Naive thymus-derived CD4-positive, alpha-beta T cell (primary cell): ENCODE data around the gene LYSMD4. TPM values are rescaled to one million over a fixed set of nuclear protein-coding genes. Genes with fewer than 3 reads are reported as not detected.
"Not testable (repeated sequence)": the region's sequence is repeated elsewhere in the genome, so short reads cannot be mapped to it uniquely, and the experiment has no call there.

Experiments
- ATAC-seq: fragments of 150-1000 bp; cut with Tn5 transposase; 2 replicates; pipeline ENCODE4 v1.10.0; 2021; ENCODE audit warnings: mild to moderate bottlenecking, moderate library complexity
- CTCF ChIA-PET: fragments of 350-600 bp; sonication (Branson Sonifier 250); formaldehyde crosslinking; loops from one replicate; lab custom pipeline; 2021; ENCODE audit warnings: antibody characterized with exemption; lab: Charles Lee
- POLR2A ChIA-PET: fragments of 350-600 bp; sonication (Branson Sonifier 250); formaldehyde crosslinking; loops from one replicate; lab custom pipeline; 2021; ENCODE audit warnings: antibody characterized with exemption, inconsistent platforms; lab: Charles Lee
- DNase-seq, 9 donors: peaks; one replicate each; pipeline versions ENCODE4 v3.0.0 to v3.0.0-alpha.2; 2020 to 2022; ENCODE audit warnings: mixed read lengths in 1 of 9
- H3K27ac ChIP-seq: one replicate; pipeline ENCODE4 v1.7.0; 2013; ENCODE audit warnings: mild to moderate bottlenecking, low read depth, low read length, moderate library complexity
- H3K27me3 ChIP-seq, 2 donors: one replicate each; pipeline ENCODE4 v1.7.0; 2013; ENCODE audit warnings: low read length in 2 of 2, mild to moderate bottlenecking in 2 of 2, moderate library complexity in 2 of 2; ENCODE audit not compliant: control insufficient read depth in 2 of 2, insufficient read depth in 2 of 2
- H3K36me3 ChIP-seq, 3 experiments: 1 replicate in 2 of 3; 2 replicates in 1 of 3; pipeline ENCODE4 v1.7.0; 2013; ENCODE audit warnings: low read length in 3 of 3, mild to moderate bottlenecking in 3 of 3, moderate library complexity in 1 of 3; ENCODE audit not compliant: insufficient read depth in 3 of 3, control insufficient read depth in 2 of 3
- H3K4me1 ChIP-seq, 2 donors: one replicate each; pipeline ENCODE4 v1.7.0; 2013; ENCODE audit warnings: low read length in 2 of 2, mild to moderate bottlenecking in 2 of 2, moderate library complexity in 1 of 2; ENCODE audit not compliant: control insufficient read depth in 2 of 2, insufficient read depth in 2 of 2
- H3K4me3 ChIP-seq: 2 replicates; pipeline ENCODE4 v1.7.0; 2013; ENCODE audit warnings: mild to moderate bottlenecking, low read length
- H3K9me3 ChIP-seq, 3 experiments: 1 replicate in 2 of 3; 2 replicates in 1 of 3; pipeline ENCODE4 v1.7.0; 2013; ENCODE audit warnings: low read length in 3 of 3; ENCODE audit not compliant: control insufficient read depth in 2 of 3
- H3K27ac Mint-ChIP-seq, 9 donors: one replicate each; pipeline ENCODE4 v1.8.0; 2020 to 2022; ENCODE audit warnings: mixed read lengths in 9 of 9, mild to moderate bottlenecking in 8 of 9, moderate library complexity in 5 of 9, inconsistent platforms in 2 of 9
- H3K27me3 Mint-ChIP-seq, 5 donors: one replicate each; pipeline ENCODE4 v1.8.0; 2021 to 2022; ENCODE audit warnings: mixed read lengths in 5 of 5, mild to moderate bottlenecking in 1 of 5
- H3K36me3 Mint-ChIP-seq, 5 donors: one replicate each; pipeline ENCODE4 v1.8.0; 2020 to 2022; ENCODE audit warnings: mixed read lengths in 5 of 5, mild to moderate bottlenecking in 3 of 5, inconsistent platforms in 1 of 5
- H3K4me1 Mint-ChIP-seq, 7 donors: one replicate each; pipeline ENCODE4 v1.8.0; 2020 to 2022; ENCODE audit warnings: mixed read lengths in 7 of 7, mild to moderate bottlenecking in 3 of 7, inconsistent platforms in 1 of 7
- H3K4me3 Mint-ChIP-seq, 10 donors: one replicate each; pipeline ENCODE4 v1.8.0; 2020 to 2022; ENCODE audit warnings: mild to moderate bottlenecking in 10 of 10, mixed read lengths in 10 of 10, moderate library complexity in 6 of 10, inconsistent platforms in 2 of 10
- H3K9me3 Mint-ChIP-seq, 11 donors: one replicate each; pipeline ENCODE4 v1.8.0; 2020 to 2022; ENCODE audit warnings: mixed read lengths in 11 of 11, mild to moderate bottlenecking in 4 of 11, inconsistent platforms in 1 of 11, moderate library complexity in 1 of 11
- intact Hi-C, 2 donors: fragments of 100-400 bp; cut with micrococcal nuclease; formaldehyde crosslinking; loops; one replicate each; pipeline ENCODE4 v1.15.1; 2023
- polyA plus RNA-seq, 2 donors: library from polyadenylated mRNA; unstranded; fragments of 300-500 nt; fragmentation: Illumina TruSeq; gene quantifications; one replicate each; pipeline ENCODE4 v1.2.3, GENCODE V29; 2021
- total RNA-seq, 6 experiments: library from RNA in 5 of 6; stranded (reverse) in 5 of 6; gene quantifications; 1 replicate in 5 of 6; 2 replicates in 1 of 6; pipeline ENCODE4 v1.2.3 and lab custom pipeline; 2021 to 2026

LYSMD4 gene
- total and polyA plus RNA-seq, 7 experiments from 2014 or later, result 7.9 to 22.4 (median 14.8) TPM

DNA sequence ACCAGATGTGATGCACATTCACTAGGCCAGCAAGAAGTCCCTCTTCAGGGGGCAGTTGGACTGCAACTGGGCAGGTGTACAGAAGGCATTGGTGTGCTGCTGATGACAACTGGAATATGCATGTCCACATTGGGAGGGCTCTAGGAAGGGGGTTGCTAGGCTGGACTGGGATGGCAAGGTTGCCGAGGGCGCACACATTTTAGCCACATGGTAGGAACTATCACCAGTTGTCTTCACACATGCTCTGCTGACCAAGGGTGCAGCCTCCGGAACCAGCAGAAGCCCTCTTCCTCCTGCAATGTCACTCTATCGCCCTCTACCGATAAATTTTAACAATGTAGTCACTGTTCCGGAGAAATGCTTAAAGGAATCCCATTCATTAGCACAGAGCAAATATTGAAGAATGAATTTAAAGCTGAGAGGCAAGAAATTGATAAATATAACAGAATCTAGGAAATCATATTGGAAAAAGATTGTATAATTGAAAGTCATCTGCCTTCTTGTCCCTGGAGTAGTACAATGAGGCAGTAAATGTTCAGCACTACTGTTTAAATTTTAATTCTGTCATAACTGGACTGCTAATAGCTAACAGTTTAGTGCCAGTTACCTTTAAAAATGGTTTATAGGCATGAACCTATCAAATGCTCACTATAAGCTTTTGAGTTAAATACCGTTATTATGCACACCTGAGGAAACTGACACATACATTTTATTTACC lies 22.6 kb upstream of the LYSMD4 start:
- Histone ChIP-seq H3K4me3 (no peak overlapping the region), H3K4me1 (no peaks in the 10 kb centered on the region), H3K9me3 (no peaks in the 10 kb centered on the region), H3K27ac (no peak overlapping the region), H3K36me3 (no peaks in the 10 kb centered on the region), H3K27me3 (no peaks in the 10 kb centered on the region)
- DNase-seq (peak in 8 of 9 donors; percentile 29 to 72 (median 62)), ATAC-seq (peak; percentile 86)
- no peak overlapping the region for H3K4me3 Mint-ChIP-seq
- peak overlapping the region in 1 of 9 donors; percentile 10 for H3K27ac Mint-ChIP-seq
- H3K9me3 Mint-ChIP-seq, result no peaks in the 10 kb centered on the region
- POLR2A ChIA-PET, result interaction anchor here (2.2 kb wide), 1 partner anchor 22 kb away, joined by 9 read pairs; the partner anchor contains the start of gene LYSMD4
- H3K4me1 Mint-ChIP-seq, result peaks cover 0 to 4% (median 0%) of the 10 kb centered on the region in 7 donors
- CTCF ChIA-PET, result interaction anchor here (0.6 to 4.5 kb wide), 14 partner anchors 16 to 488 kb away, joined by 3 to 49 read pairs (median 4); partner anchors contain the start of gene LYSMD4
- H3K27me3 Mint-ChIP-seq, result peaks cover 0 to 5% (median 0%) of the 10 kb centered on the region in 5 donors
- H3K36me3 Mint-ChIP-seq, result no peaks in the 10 kb centered on the region
- intact Hi-C loops, result loop anchor here (1.0 to 10.0 kb wide), 7 partner anchors 23 to 655 kb away; partner anchors contain the start of gene LYSMD4 (in 2 of the 2)

GRCh38 chr15:99753066-99753465 lies 19.8 kb upstream of the LYSMD4 start:
- Histone ChIP-seq H3K27ac (no peak overlapping the region), H3K27me3 (no peaks in the 10 kb centered on the region), H3K4me3 (no peak overlapping the region), H3K4me1 (no peaks in the 10 kb centered on the region), H3K9me3 (no peaks in the 10 kb centered on the region), H3K36me3 (no peaks in the 10 kb centered on the region)
- Mint-ChIP-seq H3K4me1 (peaks cover 0 to 8% (median 0%) of the 10 kb centered on the region in 7 donors), H3K27ac (no peak overlapping the region), H3K27me3 (peaks cover 0 to 2% (median 0%) of the 10 kb centered on the region in 5 donors), H3K4me3 (no peak overlapping the region), H3K9me3 (no peaks in the 10 kb centered on the region), H3K36me3 (no peaks in the 10 kb centered on the region)
- ChIA-PET POLR2A (interaction anchor here (0.7 kb wide), 1 partner anchor 305 kb away, joined by 3 read pairs; no protein-coding TSS in a partner anchor), CTCF (interaction anchor here (0.5 to 1.1 kb wide), 4 partner anchors 10 to 436 kb away, joined by 3 to 5 read pairs (median 4); no protein-coding TSS in a partner anchor)
- DNase-seq (no peak), ATAC-seq (no peak)
- intact Hi-C loops, result loop anchor here in 1 of 2 donors (10.0 kb wide), 1 partner anchor 408 kb away; no protein-coding TSS in a partner anchor

DNA sequence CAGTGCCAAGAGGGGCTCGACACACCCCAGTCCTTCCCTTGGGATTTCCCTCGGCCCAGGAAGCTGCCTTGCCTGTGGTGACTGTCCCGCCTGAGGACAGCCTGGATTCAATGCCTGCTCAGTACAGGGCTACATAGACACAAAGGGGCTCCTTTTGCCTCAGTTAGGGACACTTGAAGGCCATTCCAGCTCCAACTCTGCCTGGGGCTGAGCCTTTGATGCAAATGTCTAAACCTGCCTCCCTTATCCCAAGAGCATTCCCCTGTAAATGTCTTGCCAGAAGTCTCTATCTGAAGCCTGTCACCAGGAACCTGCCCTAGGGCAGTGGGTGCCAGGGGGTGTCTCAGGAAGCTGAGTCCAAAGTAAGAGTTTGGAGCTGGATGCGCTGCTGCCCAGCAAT lies 19.3 kb upstream of the LYSMD4 start:
- CTCF ChIA-PET, result interaction anchor here (0.6 kb wide), 1 partner anchor 18 kb away, joined by 3 read pairs; no protein-coding TSS in a partner anchor
- intact Hi-C loops, result loop anchor here in 1 of 2 donors (10.0 kb wide), 1 partner anchor 408 kb away; no protein-coding TSS in a partner anchor

GRCh38 chr15:99750326-99750725 lies 17.1 kb upstream of the LYSMD4 start:
- H3K27ac Mint-ChIP-seq, H3K4me1 Mint-ChIP-seq, H3K36me3 Mint-ChIP-seq, H3K9me3 ChIP-seq, H3K4me3 ChIP-seq, H3K36me3 ChIP-seq, DNase-seq, CTCF ChIA-PET, H3K4me3 Mint-ChIP-seq, H3K27me3 ChIP-seq, H3K27me3 Mint-ChIP-seq, H3K4me1 ChIP-seq, H3K9me3 Mint-ChIP-seq, H3K27ac ChIP-seq, POLR2A ChIA-PET, ATAC-seq: not testable (repeated sequence)
- intact Hi-C loops, result loop anchor here in 1 of 2 donors (10.0 kb wide), 1 partner anchor 406 kb away; no protein-coding TSS in a partner anchor

More for the DNA sequence above, 19.3 kb upstream of the LYSMD4 start:
- Histone ChIP-seq H3K4me3 (no peak overlapping the region), H3K4me1 (no peaks in the 10 kb centered on the region), H3K27ac (no peak overlapping the region), H3K9me3 (no peaks in the 10 kb centered on the region), H3K36me3 (no peaks in the 10 kb centered on the region), H3K27me3 (no peaks in the 10 kb centered on the region)
- no peaks in the 10 kb centered on the region for H3K36me3 Mint-ChIP-seq
- ATAC-seq (no peak), DNase-seq (no peak)
- peak overlapping the region in 1 of 9 donors; percentile 6 for H3K27ac Mint-ChIP-seq
- H3K4me1 Mint-ChIP-seq, result peaks cover 0 to 8% (median 0%) of the 10 kb centered on the region in 7 donors
- POLR2A ChIA-PET, result no interaction called here
- no peaks in the 10 kb centered on the region for H3K27me3 Mint-ChIP-seq
- H3K9me3 Mint-ChIP-seq, result no peaks in the 10 kb centered on the region
- H3K4me3 Mint-ChIP-seq, result no peak overlapping the region

DNA sequence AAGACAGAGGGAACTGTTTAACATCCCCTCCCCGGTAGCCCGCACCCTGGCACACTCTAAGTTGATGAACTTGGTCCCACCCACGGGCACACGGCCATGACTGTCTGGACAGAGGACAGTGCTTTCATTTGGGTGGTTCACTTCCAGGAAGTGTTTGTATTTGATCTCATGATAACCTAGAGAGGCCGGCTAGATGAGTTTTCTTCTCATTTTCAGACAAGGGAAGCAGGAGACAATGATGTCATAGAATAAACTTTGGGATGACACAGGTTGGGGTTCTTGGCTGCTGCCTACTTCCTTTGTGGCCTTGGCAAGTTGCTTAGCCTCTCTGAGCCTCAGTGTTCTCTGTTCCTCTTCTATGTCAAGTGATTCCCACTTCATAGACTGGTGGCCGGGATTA lies 16.1 kb upstream of the LYSMD4 start:
- no peak overlapping the region for H3K27ac ChIP-seq
- intact Hi-C loops, result no loop called here
- Mint-ChIP-seq H3K36me3 (no peaks in the 10 kb centered on the region), H3K4me3 (no peak overlapping the region), H3K9me3 (no peaks in the 10 kb centered on the region), H3K4me1 (peaks cover 0 to 4% (median 0%) of the 10 kb centered on the region in 7 donors), H3K27ac (peak overlapping the region in 1 of 9 donors; percentile 17), H3K27me3 (no peaks in the 10 kb centered on the region)
- H3K9me3 ChIP-seq, result no peaks in the 10 kb centered on the region
- DNase-seq (no peak), ATAC-seq (no peak)
- H3K27me3 ChIP-seq, result no peaks in the 10 kb centered on the region
- no peaks in the 10 kb centered on the region for H3K36me3 ChIP-seq
- CTCF ChIA-PET, result interaction anchor here (0.6 kb wide), 1 partner anchor 459 kb away, joined by 3 read pairs; no protein-coding TSS in a partner anchor
- POLR2A ChIA-PET, result no interaction called here
- H3K4me1 ChIP-seq, result no peaks in the 10 kb centered on the region
- H3K4me3 ChIP-seq, result no peak overlapping the region

DNA sequence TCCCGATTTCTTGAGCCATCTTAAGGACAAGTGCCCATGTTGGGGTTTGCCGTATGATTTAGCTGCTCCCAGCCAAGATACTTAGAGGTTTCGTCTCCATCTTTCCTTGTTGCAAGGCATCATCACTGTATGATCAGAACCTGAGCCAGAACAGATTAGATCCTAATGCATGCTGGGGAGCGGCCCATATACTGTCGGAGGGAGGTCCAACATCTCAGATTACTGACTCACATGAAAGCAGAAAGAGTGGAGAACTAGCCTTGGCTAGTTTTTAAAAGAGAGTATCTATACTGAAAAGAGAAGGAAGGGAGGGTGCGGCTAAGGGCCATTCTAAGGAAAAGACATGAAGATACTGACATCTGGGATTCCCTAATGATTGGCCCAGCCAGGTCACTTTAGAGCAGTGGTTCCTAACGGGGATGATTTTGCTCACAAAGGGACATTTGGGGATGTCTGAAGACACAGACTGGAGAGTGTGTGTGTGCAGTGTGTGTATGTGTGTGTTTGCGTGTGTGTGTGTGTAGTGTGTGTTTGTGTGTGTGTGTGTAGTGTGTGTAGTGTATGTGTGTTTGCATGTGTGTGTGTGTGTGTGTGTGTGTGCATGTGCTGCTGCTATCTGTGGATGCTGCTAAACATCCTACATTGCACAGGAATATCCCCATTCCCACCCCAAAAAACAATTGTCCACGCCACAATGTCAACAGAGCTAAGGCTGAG lies 12.3 kb upstream of the LYSMD4 start:
- Mint-ChIP-seq H3K9me3 (no peaks in the 10 kb centered on the region), H3K4me3 (no peak overlapping the region), H3K27ac (no peak overlapping the region), H3K36me3 (no peaks in the 10 kb centered on the region), H3K27me3 (no peaks in the 10 kb centered on the region), H3K4me1 (peaks cover 0 to 7% (median 0%) of the 10 kb centered on the region in 7 donors)
- POLR2A ChIA-PET, result no interaction called here
- Histone ChIP-seq H3K9me3 (no peaks in the 10 kb centered on the region), H3K27me3 (no peaks in the 10 kb centered on the region), H3K27ac (no peak overlapping the region), H3K4me3 (no peak overlapping the region), H3K36me3 (no peaks in the 10 kb centered on the region), H3K4me1 (no peaks in the 10 kb centered on the region)
- ATAC-seq, result no peak
- CTCF ChIA-PET, result no interaction called here
- intact Hi-C loops, result no loop called here
- DNase-seq, result no peak
